ENCODE data around the gene LRGUK. TPM values are rescaled to one million over a fixed set of nuclear protein-coding genes. Genes with fewer than 3 reads are reported as not detected.

The LRGUK gene
- total and polyA plus RNA-seq, 12 donors, result 0.14 to 1.9 (median 0.53) TPM

DNA sequence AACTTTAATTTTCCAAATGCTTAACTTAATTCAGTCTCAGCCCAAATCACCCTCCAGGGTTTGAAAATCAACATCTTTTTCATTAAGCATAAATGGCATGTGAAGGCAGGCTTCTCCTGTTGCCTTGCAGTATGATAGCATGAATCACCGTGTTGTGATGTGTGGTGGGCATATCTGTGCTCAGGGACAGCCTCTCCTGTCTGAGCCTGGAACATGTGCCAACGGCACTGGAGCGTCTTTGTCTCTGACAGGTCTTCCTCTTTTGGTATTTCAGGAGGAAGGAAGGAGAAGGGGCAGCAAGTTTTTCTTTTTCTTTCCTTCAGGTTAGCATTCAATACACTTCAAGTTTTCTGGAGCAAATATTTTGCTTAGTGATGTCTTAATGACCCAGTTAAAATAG lies 57.6 kb downstream of the LRGUK start:
- no peak for DNase-seq
- TF ChIP-seq POLR2A (IDR thresholded peaks at IDR 0.05), result no peak
- TF ChIP-seq, protein P1, sequence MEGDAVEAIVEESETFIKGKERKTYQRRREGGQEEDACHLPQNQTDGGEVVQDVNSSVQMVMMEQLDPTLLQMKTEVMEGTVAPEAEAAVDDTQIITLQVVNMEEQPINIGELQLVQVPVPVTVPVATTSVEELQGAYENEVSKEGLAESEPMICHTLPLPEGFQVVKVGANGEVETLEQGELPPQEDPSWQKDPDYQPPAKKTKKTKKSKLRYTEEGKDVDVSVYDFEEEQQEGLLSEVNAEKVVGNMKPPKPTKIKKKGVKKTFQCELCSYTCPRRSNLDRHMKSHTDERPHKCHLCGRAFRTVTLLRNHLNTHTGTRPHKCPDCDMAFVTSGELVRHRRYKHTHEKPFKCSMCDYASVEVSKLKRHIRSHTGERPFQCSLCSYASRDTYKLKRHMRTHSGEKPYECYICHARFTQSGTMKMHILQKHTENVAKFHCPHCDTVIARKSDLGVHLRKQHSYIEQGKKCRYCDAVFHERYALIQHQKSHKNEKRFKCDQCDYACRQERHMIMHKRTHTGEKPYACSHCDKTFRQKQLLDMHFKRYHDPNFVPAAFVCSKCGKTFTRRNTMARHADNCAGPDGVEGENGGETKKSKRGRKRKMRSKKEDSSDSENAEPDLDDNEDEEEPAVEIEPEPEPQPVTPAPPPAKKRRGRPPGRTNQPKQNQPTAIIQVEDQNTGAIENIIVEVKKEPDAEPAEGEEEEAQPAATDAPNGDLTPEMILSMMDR (IDR thresholded peaks at IDR 0.05), result no peak
- WGBS, 4 donors, result 64 to 74% (median 66%) methylated on average over 3 of the region's 3 CpGs
- H3K4me1 ChIP-seq (replicated peaks in 1 of 2), result no peaks in the 10 kb centered on the region
- intact Hi-C loops (cut with DNase I), result no loop called here
- no peak overlapping the region for H3K4me3 ChIP-seq
- H3K9me3 ChIP-seq (replicated peaks in 1 of 3), result no peaks in the 10 kb centered on the region
- H3K27ac ChIP-seq, result no peak overlapping the region
- H3K27me3 ChIP-seq, result no peaks in the 10 kb centered on the region
- H3K36me3 ChIP-seq (replicated peaks in 1 of 2), result no peaks in the 10 kb centered on the region

DNA sequence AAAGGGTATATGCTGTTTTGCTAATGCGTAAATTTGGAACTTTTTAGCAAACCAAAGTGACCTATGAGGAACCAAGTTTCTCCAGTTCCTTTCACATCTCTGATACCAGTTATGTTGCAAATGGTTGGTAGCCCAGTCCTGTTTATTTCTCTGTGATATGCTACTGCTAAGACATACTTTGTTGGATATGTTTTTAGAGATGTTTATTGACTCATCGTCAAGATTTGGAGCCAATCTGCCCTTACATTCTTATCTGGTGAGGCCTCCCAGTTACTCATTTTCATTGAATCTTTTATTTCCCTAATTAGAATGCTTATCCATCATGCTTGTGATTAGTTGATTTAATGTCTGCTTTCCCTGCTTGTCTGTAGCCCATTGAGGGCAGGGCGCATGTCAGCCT lies 58.9 kb downstream of the LRGUK start:
- intact Hi-C loops (cut with DNase I), result no loop called here
- H3K36me3 ChIP-seq (replicated peaks in 1 of 2), result no peaks in the 10 kb centered on the region
- H3K4me3 ChIP-seq, result no peak overlapping the region
- DNase-seq, result no peak
- 58 to 64% (median 61%) methylated on average over 3 of the region's 3 CpGs for WGBS, 4 donors
- H3K9me3 ChIP-seq (replicated peaks in 1 of 3), result no peaks in the 10 kb centered on the region
- H3K27ac ChIP-seq, result no peak overlapping the region
- no peaks in the 10 kb centered on the region for H3K27me3 ChIP-seq
- no peak for TF ChIP-seq POLR2A (IDR thresholded peaks at IDR 0.05)
- TF ChIP-seq, protein P1 (IDR thresholded peaks at IDR 0.05), result no peak
- no peaks in the 10 kb centered on the region for H3K4me1 ChIP-seq (replicated peaks in 1 of 2)

DNA sequence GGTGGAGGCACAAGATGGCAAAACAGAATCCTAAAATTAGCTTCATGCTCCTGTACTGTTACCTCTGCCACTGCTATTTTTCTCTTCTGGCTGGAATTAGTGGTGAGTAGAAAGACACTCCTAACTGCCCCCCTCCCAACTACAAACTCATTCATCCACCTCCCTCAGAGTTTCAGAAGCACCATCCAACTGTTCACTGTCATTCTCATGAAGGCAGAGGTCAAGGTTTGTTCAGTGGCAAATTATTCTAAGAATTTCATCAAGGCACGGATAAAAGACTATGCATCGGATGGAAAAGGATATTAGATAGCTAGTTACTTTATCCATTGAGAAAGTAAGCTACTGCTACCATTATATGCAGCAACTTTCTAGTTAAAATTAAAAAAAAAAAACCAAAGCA lies 59.7 kb downstream of the LRGUK start:
- Histone ChIP-seq H3K4me3 (no peak overlapping the region), H3K9me3 (replicated peaks in 1 of 3) (no peaks in the 10 kb centered on the region), H3K4me1 (replicated peaks in 1 of 2) (no peaks in the 10 kb centered on the region), H3K27ac (no peak overlapping the region), H3K36me3 (replicated peaks in 1 of 2) (no peaks in the 10 kb centered on the region), H3K27me3 (no peaks in the 10 kb centered on the region)
- intact Hi-C loops (cut with DNase I), result no loop called here
- DNase-seq, result no peak
- TF ChIP-seq, protein P1 (IDR thresholded peaks at IDR 0.05), result no peak
- no peak for TF ChIP-seq POLR2A (IDR thresholded peaks at IDR 0.05)
- 55 to 75% (median 61%) methylated on average over 2 of the region's 2 CpGs for WGBS, 4 donors

DNA sequence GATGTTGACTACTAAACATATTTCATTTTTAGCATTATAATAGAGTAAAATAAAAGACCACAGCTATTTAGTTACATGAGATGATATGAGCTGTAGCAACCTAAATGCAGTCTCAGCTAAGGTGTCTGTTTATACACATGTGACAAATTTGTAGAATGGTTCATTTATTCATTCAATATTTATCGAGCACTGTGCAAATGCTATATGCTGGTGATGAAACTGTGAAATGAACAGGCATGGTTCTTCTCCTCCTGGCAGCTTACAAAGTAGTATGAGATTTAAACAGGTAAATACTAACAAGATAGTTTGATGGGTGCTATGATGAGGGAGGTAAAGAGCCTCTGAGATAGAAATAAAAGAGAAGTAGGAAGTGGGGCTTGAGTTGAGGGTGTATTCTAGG lies 60.8 kb downstream of the LRGUK start:
- Histone ChIP-seq H3K27ac (no peak overlapping the region), H3K4me1 (replicated peaks in 1 of 2) (no peaks in the 10 kb centered on the region), H3K9me3 (replicated peaks in 1 of 3) (no peaks in the 10 kb centered on the region), H3K27me3 (no peaks in the 10 kb centered on the region), H3K36me3 (replicated peaks in 1 of 2) (no peaks in the 10 kb centered on the region), H3K4me3 (no peak overlapping the region)
- WGBS, 4 donors, result 89 to 97% (median 95%) methylated on average over 1 of the region's 1 CpG
- intact Hi-C loops (cut with DNase I), result no loop called here
- TF ChIP-seq, protein P1 (IDR thresholded peaks at IDR 0.05), result no peak
- no peak for TF ChIP-seq POLR2A (IDR thresholded peaks at IDR 0.05)
- DNase-seq, result no peak
